Measurements from ENCODE around the gene IDH1.
"Not testable (repeated sequence)": the region's sequence is repeated elsewhere in the genome, so short reads cannot be mapped to it uniquely, and the experiment has no call there.

The IDH1 gene

GRCh38 chr2:208221873-208222272 lies 33.0 kb downstream of the IDH1 start:
- not testable (repeated sequence) for DNase-seq (ENCODE audit: low read depth, low spot score)

- no peak for DNase-seq (ENCODE audit: low read depth, low spot score)
Measured at GRCh38 chr2:208210688-208211451, 44.0 kb downstream of the IDH1 start.

GRCh38 chr2:208208335-208209085 lies 46.4 kb downstream of the IDH1 start:
- no peak for DNase-seq (ENCODE audit: low read depth, low spot score)

GRCh38 chr2:208207769-208208168 lies 47.1 kb downstream of the IDH1 start:
- no peak for DNase-seq (ENCODE audit: low read depth, low spot score)

GRCh38 chr2:208204166-208204565 lies 50.7 kb downstream of the IDH1 start:
- DNase-seq (ENCODE audit: low read depth, low spot score) = no peak

- DNase-seq (ENCODE audit: low read depth, low spot score) = no peak
Measured at GRCh38 chr2:208195531-208195930, 59.3 kb downstream of the IDH1 start.

GRCh38 chr2:208192611-208193236 lies 62.1 kb downstream of the IDH1 start:
- DNase-seq (ENCODE audit: low read depth, low spot score) = no peak

- DNase-seq (ENCODE audit: low read depth, low spot score) = no peak
Measured at GRCh38 chr2:208189810-208190503, 64.9 kb downstream of the IDH1 start, which contains the start of gene C2orf80. C2orf80 (minus strand) TSS chr2:208190030; CDS start chr2:208186986, 3,044 bp downstream.

GRCh38 chr2:208189069-208189809 lies 65.6 kb downstream of the IDH1 start:
- DNase-seq (ENCODE audit: low read depth, low spot score) = no peak

- no peak for DNase-seq (ENCODE audit: low read depth, low spot score)
Measured at GRCh38 chr2:208186893-208187292, 68.0 kb downstream of the IDH1 start.

- no peak for DNase-seq (ENCODE audit: low read depth, low spot score)
Measured at GRCh38 chr2:208186465-208186864, 68.4 kb downstream of the IDH1 start.
